ENCODE measurements around the gene TIAL1. TPM values are rescaled to one million over a fixed set of nuclear protein-coding genes. Genes with fewer than 3 reads are reported as not detected.

TIAL1 gene
- total and polyA plus RNA-seq, 4 donors: 19.7 to 28.7 (median 23.4) TPM

- H3K27me3 ChIP-seq (ENCODE audit: control insufficient read depth in 4 of 4, insufficient read depth in 4 of 4, low read length in 3 of 4): no peaks in the 10 kb centered on the region
- TF ChIP-seq ATF3 (IDR thresholded peaks at IDR 0.05): no peak
- TF ChIP-seq CTCF (IDR thresholded peaks at IDR 0.05; ENCODE audit: low read depth, low read length, missing input control): no peak
- TF ChIP-seq HNF4A (conservative IDR thresholded peaks at IDR 0.05): no peak
- no peak for TF ChIP-seq JUND (IDR thresholded peaks at IDR 0.05)
- TF ChIP-seq TAF1 (conservative IDR thresholded peaks at IDR 0.05): no peak
- no peak for TF ChIP-seq REST (IDR thresholded peaks at IDR 0.05)
- no peak for TF ChIP-seq EGR1 (IDR thresholded peaks at IDR 0.05; ENCODE audit: low read depth in 2 of 2)
- TF ChIP-seq HNF4G (IDR thresholded peaks at IDR 0.05): no peak
- TF ChIP-seq RXRA (IDR thresholded peaks at IDR 0.05): no peak
- TF ChIP-seq NR2F2 (IDR thresholded peaks at IDR 0.05): no peak
- no peak for TF ChIP-seq FOXA2 (IDR thresholded peaks at IDR 0.05)
- no peak for TF ChIP-seq SP1 (IDR thresholded peaks at IDR 0.05)
- H3K9ac ChIP-seq (ENCODE audit: low read depth in 1 of 2, low read length in 2 of 2): no peak overlapping the region
- no peaks in the 10 kb centered on the region for H3K9me3 ChIP-seq (ENCODE audit: control insufficient read depth in 4 of 4, low read length in 3 of 4)
- peaks cover 2 to 22% (median 17%) of the 10 kb centered on the region in 4 donors for H3K36me3 ChIP-seq (ENCODE audit: control insufficient read depth in 4 of 4, insufficient read depth in 3 of 4, low read depth in 1 of 4, low read length in 3 of 4)
- H3K4me1 ChIP-seq (ENCODE audit: control insufficient read depth in 4 of 4, insufficient read depth in 4 of 4, low read length in 3 of 4): peaks cover 0 to 24% (median 9%) of the 10 kb centered on the region in 4 donors
- no peak for DNase-seq (ENCODE audit: low spot score)
- no peak overlapping the region for H3K4me3 ChIP-seq (ENCODE audit: low read depth in 1 of 3, low read length in 3 of 3)
- WGBS: 92% methylated on average over 4 of the region's 4 CpGs
- no peak overlapping the region for H3K27ac ChIP-seq (ENCODE audit: low read depth in 1 of 2, low read length in 2 of 2)
Measured at GRCh38 chr10:119588071-119588470, 8.7 kb downstream of the TIAL1 start.

- Histone ChIP-seq H3K4me1 (ENCODE audit: control insufficient read depth in 4 of 4, insufficient read depth in 4 of 4, low read length in 3 of 4) (no peaks in the 10 kb centered on the region), H3K27ac (ENCODE audit: low read depth in 1 of 2, low read length in 2 of 2) (no peak overlapping the region), H3K36me3 (ENCODE audit: control insufficient read depth in 4 of 4, insufficient read depth in 3 of 4, low read depth in 1 of 4, low read length in 3 of 4) (peaks cover 12 to 60% (median 47%) of the 10 kb centered on the region in 4 donors), H3K9me3 (ENCODE audit: control insufficient read depth in 4 of 4, low read length in 3 of 4) (no peaks in the 10 kb centered on the region), H3K4me3 (ENCODE audit: low read depth in 1 of 3, low read length in 3 of 3) (no peak overlapping the region), H3K9ac (ENCODE audit: low read depth in 1 of 2, low read length in 2 of 2) (no peak overlapping the region), H3K27me3 (ENCODE audit: control insufficient read depth in 4 of 4, insufficient read depth in 4 of 4, low read length in 3 of 4) (no peaks in the 10 kb centered on the region)
- TF ChIP-seq RAD21 (IDR thresholded peaks at IDR 0.05) (no peak), EGR1 (IDR thresholded peaks at IDR 0.05; ENCODE audit: low read depth in 2 of 2) (no peak), GABPA (IDR thresholded peaks at IDR 0.05 in 1 of 2, conservative IDR thresholded peaks at IDR 0.05 in 1 of 2) (no peak), FOXA1 (IDR thresholded peaks at IDR 0.05) (no peak), RXRA (IDR thresholded peaks at IDR 0.05) (no peak), JUND (IDR thresholded peaks at IDR 0.05) (no peak), ZBTB33 (IDR thresholded peaks at IDR 0.05) (no peak), HNF4A (conservative IDR thresholded peaks at IDR 0.05) (no peak), SP1 (IDR thresholded peaks at IDR 0.05) (no peak), YY1 (IDR thresholded peaks at IDR 0.05) (no peak), FOXA2 (IDR thresholded peaks at IDR 0.05) (no peak), MAX (IDR thresholded peaks at IDR 0.05) (no peak)
- DNase-seq (ENCODE audit: low spot score): no peak
- 98% methylated on average over 3 of the region's 3 CpGs for WGBS
Measured at GRCh38 chr10:119578355-119578754, 18.4 kb downstream of the TIAL1 start.
